Trophoblast cell (in vitro differentiated cells and primary cell): ENCODE results near the gene SOBP.

Experiments
- DNase-seq, 2 donors: peaks; one replicate each; pipeline ENCODE4 v3.0.0-alpha.2; 2016
- H2AFZ ChIP-seq: 2 replicates; pipeline ENCODE4 v1.6.1; 2013; ENCODE audit warnings: low read length, moderate library complexity, mild to moderate bottlenecking; ENCODE audit not compliant: insufficient read depth, poor library complexity
- H2AK5ac ChIP-seq: 2 replicates; pipeline ENCODE4 v1.6.1; 2013; ENCODE audit warnings: mild to moderate bottlenecking, low read length
- H2BK120ac ChIP-seq: 2 replicates; pipeline ENCODE4 v1.6.1; 2013; ENCODE audit warnings: low read length, mild to moderate bottlenecking, moderate library complexity; ENCODE audit not compliant: insufficient read depth, poor library complexity
- H2BK12ac ChIP-seq: 2 replicates; pipeline ENCODE4 v1.6.1; 2013; ENCODE audit warnings: mild to moderate bottlenecking, low read length, moderate library complexity
- H2BK5ac ChIP-seq: 2 replicates; pipeline ENCODE4 v1.6.1; 2013; ENCODE audit warnings: low read length, low read depth, moderate library complexity, mild to moderate bottlenecking; ENCODE audit not compliant: poor library complexity
- H3K14ac ChIP-seq: 2 replicates; pipeline ENCODE4 v1.6.1; 2013; ENCODE audit warnings: mild to moderate bottlenecking, low read length
- H3K18ac ChIP-seq: 2 replicates; pipeline ENCODE4 v1.6.1; 2013; ENCODE audit warnings: mild to moderate bottlenecking, low read length
- H3K23ac ChIP-seq: 2 replicates; pipeline ENCODE4 v1.6.1; 2013; ENCODE audit warnings: low read length
- H3K27ac ChIP-seq: 2 replicates; pipeline ENCODE4 v1.5.1; 2013; ENCODE audit warnings: low read depth, mild to moderate bottlenecking, inconsistent platforms, low read length, moderate library complexity
- H3K27me3 ChIP-seq: 2 replicates; pipeline ENCODE4 v1.6.1; 2013; ENCODE audit warnings: inconsistent platforms, mild to moderate bottlenecking, low read length, moderate library complexity; ENCODE audit not compliant: insufficient read depth
- H3K36me3 ChIP-seq, 2 experiments: 1 replicate in 1 of 2; 2 replicates in 1 of 2; pipeline ENCODE4 v1.6.1; 2013; ENCODE audit warnings: low read length in 2 of 2, mild to moderate bottlenecking in 2 of 2, moderate library complexity in 1 of 2; ENCODE audit not compliant: insufficient read depth in 2 of 2, control insufficient read depth in 1 of 2
- H3K4ac ChIP-seq: 2 replicates; pipeline ENCODE4 v1.6.1; 2013; ENCODE audit warnings: low read depth, mild to moderate bottlenecking, low read length, moderate library complexity
- H3K4me1 ChIP-seq, 2 experiments: 1 replicate in 1 of 2; 2 replicates in 1 of 2; pipeline ENCODE4 v1.6.1; 2013; ENCODE audit warnings: low read length in 2 of 2, mild to moderate bottlenecking in 2 of 2, moderate library complexity in 1 of 2; ENCODE audit not compliant: insufficient read depth in 2 of 2, control insufficient read depth in 1 of 2
- H3K4me2 ChIP-seq: 2 replicates; pipeline ENCODE4 v1.6.1; 2013; ENCODE audit warnings: inconsistent platforms, mild to moderate bottlenecking, low read length, moderate library complexity
- H3K4me3 ChIP-seq: 2 replicates; pipeline ENCODE4 v1.5.1; 2013; ENCODE audit warnings: mild to moderate bottlenecking, low read depth, low read length, inconsistent platforms
- H3K79me1 ChIP-seq: one replicate; pipeline ENCODE4 v1.6.1; 2013; ENCODE audit warnings: low read length
- H3K79me2 ChIP-seq: 2 replicates; pipeline ENCODE4 v1.6.1; 2013; ENCODE audit warnings: low read length, mild to moderate bottlenecking; ENCODE audit not compliant: control insufficient read depth, insufficient read depth, poor library complexity
- H3K9ac ChIP-seq: 2 replicates; pipeline ENCODE4 v1.6.1; 2013; ENCODE audit warnings: mild to moderate bottlenecking, low read length
- H3K9me3 ChIP-seq: 2 replicates; pipeline ENCODE4 v1.6.1; 2013; ENCODE audit warnings: low read depth, mild to moderate bottlenecking, control low read depth, inconsistent platforms, low read length; ENCODE audit not compliant: insufficient read depth
- H4K12ac ChIP-seq: 2 replicates; pipeline ENCODE4 v1.6.1; 2013; ENCODE audit warnings: low read depth, mild to moderate bottlenecking, low read length, moderate library complexity
- H4K8ac ChIP-seq: 2 replicates; pipeline ENCODE4 v1.6.1; 2013; ENCODE audit warnings: low read depth, mild to moderate bottlenecking, low read length, moderate library complexity
- H4K91ac ChIP-seq: one replicate; pipeline ENCODE4 v1.6.1; 2013; ENCODE audit warnings: low read depth, mild to moderate bottlenecking, low read length, moderate library complexity
- WGBS: extraction: QIAGEN DNeasy Blood & Tissue Kit; methylation state at CpG from one replicate; pipeline ENCODE4 v1.1.7; 2013; ENCODE audit warnings: missing lambda C conversion rate; ENCODE audit not compliant: insufficient read length, insufficient coverage; ENCODE audit errors: extremely low coverage; 5-methylcytosine and 5-hydroxymethylcytosine counted together

SOBP gene

GRCh38 chr6:107655864-107656263 lies 165.9 kb downstream of the SOBP start:
- no peak for DNase-seq
- Histone ChIP-seq H4K91ac (no peak overlapping the region), H2AFZ (no peak overlapping the region), H4K12ac (no peak overlapping the region), H2BK120ac (no peak overlapping the region), H3K9me3 (peaks cover 1% of the 10 kb centered on the region), H3K79me1 (no peaks in the 10 kb centered on the region), H3K4me2 (no peak overlapping the region), H3K79me2 (no peaks in the 10 kb centered on the region), H2BK5ac (no peak overlapping the region), H3K4me3 (no peak overlapping the region), H3K27ac (no peak overlapping the region), H3K27me3 (no peaks in the 10 kb centered on the region), H2BK12ac (no peak overlapping the region), H3K4ac (no peak overlapping the region), H3K4me1 (peaks cover 0 to 4% of the 10 kb centered on the region in 2 experiments), H4K8ac (no peak overlapping the region), H3K14ac (no peak overlapping the region), H3K23ac (no peak overlapping the region), H3K36me3 (no peaks in the 10 kb centered on the region), H3K18ac (no peak overlapping the region), H2AK5ac (no peak overlapping the region), H3K9ac (no peak overlapping the region)
- WGBS: no CpG with 5 or more reads among the region's 2 CpGs

- Histone ChIP-seq H3K27ac (no peak overlapping the region), H2BK5ac (no peak overlapping the region), H2BK120ac (no peak overlapping the region), H3K4me2 (no peak overlapping the region), H3K14ac (no peak overlapping the region), H3K79me2 (no peaks in the 10 kb centered on the region), H3K4me3 (no peak overlapping the region), H3K4me1 (peaks cover 0 to 4% of the 10 kb centered on the region in 2 experiments), H3K4ac (no peak overlapping the region), H4K8ac (no peak overlapping the region), H2BK12ac (no peak overlapping the region), H3K79me1 (no peaks in the 10 kb centered on the region), H4K91ac (no peak overlapping the region), H2AK5ac (no peak overlapping the region), H3K18ac (no peak overlapping the region), H3K27me3 (no peaks in the 10 kb centered on the region), H4K12ac (no peak overlapping the region), H3K23ac (no peak overlapping the region), H3K9me3 (peaks cover 1% of the 10 kb centered on the region), H3K9ac (no peak overlapping the region), H2AFZ (no peak overlapping the region), H3K36me3 (no peaks in the 10 kb centered on the region)
- no peak for DNase-seq
- WGBS: no CpG with 5 or more reads among the region's 1 CpG
Observed at GRCh38 chr6:107656401-107656800, 166.5 kb downstream of the SOBP start.

- no peak overlapping the region for H2AK5ac ChIP-seq
Observed at GRCh38 chr6:107656883-107657282, 167.0 kb downstream of the SOBP start.

GRCh38 chr6:107657373-107657754 lies 167.4 kb downstream of the SOBP start:
- H2BK12ac ChIP-seq: no peak overlapping the region
- H3K27me3 ChIP-seq: no peaks in the 10 kb centered on the region
- DNase-seq: no peak
- H3K4me2 ChIP-seq: no peak overlapping the region
- H3K4me1 ChIP-seq: peaks cover 0 to 4% of the 10 kb centered on the region in 2 experiments
- no peaks in the 10 kb centered on the region for H3K79me1 ChIP-seq
- no peak overlapping the region for H3K14ac ChIP-seq
- no peak overlapping the region for H3K9ac ChIP-seq
- H2BK5ac ChIP-seq: no peak overlapping the region
- no peak overlapping the region for H3K4ac ChIP-seq
- H2BK120ac ChIP-seq: no peak overlapping the region
- no peaks in the 10 kb centered on the region for H3K79me2 ChIP-seq
- no peak overlapping the region for H2AFZ ChIP-seq
- H3K9me3 ChIP-seq: no peaks in the 10 kb centered on the region
- H3K4me3 ChIP-seq: no peak overlapping the region
- no peaks in the 10 kb centered on the region for H3K36me3 ChIP-seq
- no peak overlapping the region for H4K91ac ChIP-seq
- H3K23ac ChIP-seq: no peak overlapping the region
- H4K12ac ChIP-seq: no peak overlapping the region
- WGBS: no CpG with 5 or more reads among the region's 3 CpGs
- no peak overlapping the region for H2AK5ac ChIP-seq
- H4K8ac ChIP-seq: no peak overlapping the region
- H3K27ac ChIP-seq: no peak overlapping the region
- no peak overlapping the region for H3K18ac ChIP-seq

More at GRCh38 chr6:107656883-107657282, 167.0 kb downstream of the SOBP start:
- H3K4me3 ChIP-seq: no peak overlapping the region
- peaks cover 0 to 4% of the 10 kb centered on the region in 2 experiments for H3K4me1 ChIP-seq
- H3K9ac ChIP-seq: no peak overlapping the region
- H3K79me1 ChIP-seq: no peaks in the 10 kb centered on the region
- H4K91ac ChIP-seq: no peak overlapping the region
- no peak overlapping the region for H3K27ac ChIP-seq
- no CpG with 5 or more reads among the region's 8 CpGs for WGBS
- H2AFZ ChIP-seq: no peak overlapping the region
- no peaks in the 10 kb centered on the region for H3K27me3 ChIP-seq
- H3K4me2 ChIP-seq: no peak overlapping the region
- no peak overlapping the region for H4K12ac ChIP-seq
- H4K8ac ChIP-seq: no peak overlapping the region
- H3K79me2 ChIP-seq: no peaks in the 10 kb centered on the region
- no peak overlapping the region for H3K18ac ChIP-seq
- H2BK120ac ChIP-seq: no peak overlapping the region
- no peak overlapping the region for H2BK5ac ChIP-seq
- no peak overlapping the region for H2BK12ac ChIP-seq
- H3K9me3 ChIP-seq: no peaks in the 10 kb centered on the region
- H3K23ac ChIP-seq: no peak overlapping the region
- DNase-seq: no peak
- no peak overlapping the region for H3K4ac ChIP-seq
- no peaks in the 10 kb centered on the region for H3K36me3 ChIP-seq
- no peak overlapping the region for H3K14ac ChIP-seq
